Measurements from ENCODE around the gene AGAP1.

AGAP1 gene

GRCh38 chr2:235849489-235849888, 355.6 kb downstream of the AGAP1 start:
- DNase-seq (ENCODE audit: low read depth), result no peak

- no peak for DNase-seq (ENCODE audit: low read depth)
Observed at GRCh38 chr2:235850289-235850688, 356.4 kb downstream of the AGAP1 start.

- no peak for DNase-seq (ENCODE audit: low read depth)
Observed at GRCh38 chr2:235850771-235851551, 357.1 kb downstream of the AGAP1 start.

GRCh38 chr2:235851828-235852525, 358.1 kb downstream of the AGAP1 start:
- no peak for DNase-seq (ENCODE audit: low read depth)

GRCh38 chr2:235852526-235852920, 358.7 kb downstream of the AGAP1 start:
- no peak for DNase-seq (ENCODE audit: low read depth)

GRCh38 chr2:235854276-235854675, 360.4 kb downstream of the AGAP1 start:
- no peak for DNase-seq (ENCODE audit: low read depth)

- no peak for DNase-seq (ENCODE audit: low read depth)
Observed at GRCh38 chr2:235855011-235855410, 361.2 kb downstream of the AGAP1 start.

GRCh38 chr2:235856151-235856854, 362.5 kb downstream of the AGAP1 start:
- DNase-seq (ENCODE audit: low read depth), result no peak

- no peak for DNase-seq (ENCODE audit: low read depth)
Observed at GRCh38 chr2:235857598-235857997, 363.8 kb downstream of the AGAP1 start.

- no peak for DNase-seq (ENCODE audit: low read depth)
Observed at GRCh38 chr2:235858881-235859280, 365.0 kb downstream of the AGAP1 start.

GRCh38 chr2:235859651-235860050, 365.8 kb downstream of the AGAP1 start:
- no peak for DNase-seq (ENCODE audit: low read depth)

- no peak for DNase-seq (ENCODE audit: low read depth)
Observed at GRCh38 chr2:235860111-235860510, 366.3 kb downstream of the AGAP1 start.

GRCh38 chr2:235860871-235861270, 367.0 kb downstream of the AGAP1 start:
- DNase-seq (ENCODE audit: low read depth), result no peak

GRCh38 chr2:235861383-235861782, 367.5 kb downstream of the AGAP1 start:
- no peak for DNase-seq (ENCODE audit: low read depth)

- no peak for DNase-seq (ENCODE audit: low read depth)
Observed at GRCh38 chr2:235863414-235863813, 369.6 kb downstream of the AGAP1 start.

- no peak for DNase-seq (ENCODE audit: low read depth)
Observed at GRCh38 chr2:235864302-235864701, 370.5 kb downstream of the AGAP1 start.

GRCh38 chr2:235864733-235865515, 371.1 kb downstream of the AGAP1 start:
- no peak for DNase-seq (ENCODE audit: low read depth)

GRCh38 chr2:235866373-235866772, 372.5 kb downstream of the AGAP1 start:
- no peak for DNase-seq (ENCODE audit: low read depth)

GRCh38 chr2:235868224-235868623, 374.4 kb downstream of the AGAP1 start:
- DNase-seq (ENCODE audit: low read depth), result no peak

- no peak for DNase-seq (ENCODE audit: low read depth)
Observed at GRCh38 chr2:235868645-235869044, 374.8 kb downstream of the AGAP1 start.

GRCh38 chr2:235870515-235870914, 376.7 kb downstream of the AGAP1 start:
- no peak for DNase-seq (ENCODE audit: low read depth)

GRCh38 chr2:235876099-235876679, 382.3 kb downstream of the AGAP1 start:
- DNase-seq (ENCODE audit: low read depth), result no peak

Data from activated gamma-delta T cell treated with anti-CD3 and anti-CD28 coated beads, Interleukin-2, amount 50 U/mL, for 16 hours (primary cell).